Measurements from ENCODE around the gene USP17L26.
"Not testable (repeated sequence)": the region's sequence is repeated elsewhere in the genome, so short reads cannot be mapped to it uniquely, and the experiment has no call there.

- TF ChIP-seq ZNF274 (IDR thresholded peaks at IDR 0.05; ENCODE audit: insufficient read depth, insufficient read length); POLR2AphosphoS5 (IDR thresholded peaks at IDR 0.05; ENCODE audit: low read length); BHLHE40 (IDR thresholded peaks at IDR 0.05; ENCODE audit: borderline replicate concordance in 1 of 2, low read depth in 2 of 2, low read length in 1 of 2); RFX5 (IDR thresholded peaks at IDR 0.05; ENCODE audit: low read depth, low read length); NRF1 (conservative IDR thresholded peaks at IDR 0.05; ENCODE audit: low read depth, low read length); RAD51 (IDR thresholded peaks at IDR 0.05): not testable (repeated sequence)
Observed at GRCh38 chr4:9381012-9381534, 46.6 kb downstream of the USP17L26 start.
